Chondrocyte (in vitro differentiated cells): ENCODE measurements around the gene OR2Y1. TPM values are rescaled to one million over a fixed set of nuclear protein-coding genes. Genes with fewer than 3 reads are reported as not detected.

Experiments
- DNase-seq: peaks from one replicate; pipeline ENCODE4 v3.0.0; 2021; ENCODE audit warnings: mixed read lengths, low spot score
- H3K27ac Mint-ChIP-seq: one replicate; pipeline ENCODE4 v1.8.0; 2021; ENCODE audit warnings: mild to moderate bottlenecking, moderate library complexity, mixed read lengths; ENCODE audit not compliant: unreplicated experiment
- H3K27me3 Mint-ChIP-seq: 2 replicates; pipeline ENCODE4 v1.8.0; 2021; ENCODE audit warnings: low read depth, mixed read lengths
- H3K36me3 Mint-ChIP-seq: 2 replicates; pipeline ENCODE4 v1.8.0; 2021; ENCODE audit warnings: low read depth, mixed read lengths
- H3K4me1 Mint-ChIP-seq: 2 replicates; pipeline ENCODE4 v1.8.0; 2021; ENCODE audit warnings: low read depth, mild to moderate bottlenecking, mixed read lengths
- H3K4me3 Mint-ChIP-seq: one replicate; pipeline ENCODE4 v1.8.0; 2021; ENCODE audit warnings: mild to moderate bottlenecking, moderate library complexity, mixed read lengths; ENCODE audit not compliant: unreplicated experiment
- H3K9me3 Mint-ChIP-seq: 2 replicates; pipeline ENCODE4 v1.8.0; 2021; ENCODE audit warnings: low read depth, mixed read lengths
- total RNA-seq: library from RNA; stranded (reverse); gene quantifications from 3 replicates; pipeline ENCODE4 v1.2.1, GENCODE V29; 2021
- TF ChIP-seq, protein P1 (sequence below): fragments of 200-600 bp; sonication (generic); IDR thresholded peaks from 2 replicates; pipeline ENCODE4 v1.5.0; 2021; ENCODE audit warnings: antibody characterized with exemption, mild to moderate bottlenecking, moderate library complexity

OR2Y1 gene
- total RNA-seq, 1 donor from 2014 or later, result not detected

DNA sequence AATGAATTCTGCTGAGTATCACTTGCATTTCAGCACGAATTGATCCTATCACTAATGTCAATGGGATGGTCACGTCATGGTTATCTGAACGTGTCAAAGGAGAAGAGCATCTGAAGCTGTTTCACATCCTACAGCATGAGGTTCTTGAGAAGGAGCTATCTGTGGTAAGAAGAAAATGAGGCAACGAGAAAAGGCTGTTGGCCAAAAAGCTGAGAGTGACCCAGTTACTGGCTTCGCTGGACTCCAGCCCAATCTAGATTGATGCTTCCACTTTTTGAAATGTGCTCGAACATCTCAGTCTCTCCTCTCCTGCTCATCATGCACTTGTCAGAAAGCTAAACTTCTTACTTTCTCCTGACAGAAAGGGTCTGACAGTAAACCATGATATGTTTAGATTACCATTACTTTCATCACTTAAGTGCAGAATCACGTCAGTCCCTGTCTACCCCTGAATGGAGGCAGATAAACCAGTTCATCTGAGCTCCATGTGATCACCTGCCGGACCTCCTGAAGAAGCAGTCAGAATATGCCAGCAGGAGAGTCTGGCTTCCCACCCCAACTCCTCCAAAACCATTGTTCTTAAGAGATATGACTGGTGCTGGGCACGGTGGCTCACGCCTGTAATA is 40.2 kb upstream of the OR2Y1 start:
- H3K9me3 Mint-ChIP-seq, result peaks cover under 1% of the 10 kb centered on the region
- peaks cover 15% of the 10 kb centered on the region for H3K4me1 Mint-ChIP-seq
- peaks cover 2% of the 10 kb centered on the region for H3K27me3 Mint-ChIP-seq
- H3K36me3 Mint-ChIP-seq, result no peaks in the 10 kb centered on the region
- TF ChIP-seq, protein P1, sequence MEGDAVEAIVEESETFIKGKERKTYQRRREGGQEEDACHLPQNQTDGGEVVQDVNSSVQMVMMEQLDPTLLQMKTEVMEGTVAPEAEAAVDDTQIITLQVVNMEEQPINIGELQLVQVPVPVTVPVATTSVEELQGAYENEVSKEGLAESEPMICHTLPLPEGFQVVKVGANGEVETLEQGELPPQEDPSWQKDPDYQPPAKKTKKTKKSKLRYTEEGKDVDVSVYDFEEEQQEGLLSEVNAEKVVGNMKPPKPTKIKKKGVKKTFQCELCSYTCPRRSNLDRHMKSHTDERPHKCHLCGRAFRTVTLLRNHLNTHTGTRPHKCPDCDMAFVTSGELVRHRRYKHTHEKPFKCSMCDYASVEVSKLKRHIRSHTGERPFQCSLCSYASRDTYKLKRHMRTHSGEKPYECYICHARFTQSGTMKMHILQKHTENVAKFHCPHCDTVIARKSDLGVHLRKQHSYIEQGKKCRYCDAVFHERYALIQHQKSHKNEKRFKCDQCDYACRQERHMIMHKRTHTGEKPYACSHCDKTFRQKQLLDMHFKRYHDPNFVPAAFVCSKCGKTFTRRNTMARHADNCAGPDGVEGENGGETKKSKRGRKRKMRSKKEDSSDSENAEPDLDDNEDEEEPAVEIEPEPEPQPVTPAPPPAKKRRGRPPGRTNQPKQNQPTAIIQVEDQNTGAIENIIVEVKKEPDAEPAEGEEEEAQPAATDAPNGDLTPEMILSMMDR, result no peak
- no peak overlapping the region for H3K27ac Mint-ChIP-seq
- no peak overlapping the region for H3K4me3 Mint-ChIP-seq
- no peak for DNase-seq

DNA sequence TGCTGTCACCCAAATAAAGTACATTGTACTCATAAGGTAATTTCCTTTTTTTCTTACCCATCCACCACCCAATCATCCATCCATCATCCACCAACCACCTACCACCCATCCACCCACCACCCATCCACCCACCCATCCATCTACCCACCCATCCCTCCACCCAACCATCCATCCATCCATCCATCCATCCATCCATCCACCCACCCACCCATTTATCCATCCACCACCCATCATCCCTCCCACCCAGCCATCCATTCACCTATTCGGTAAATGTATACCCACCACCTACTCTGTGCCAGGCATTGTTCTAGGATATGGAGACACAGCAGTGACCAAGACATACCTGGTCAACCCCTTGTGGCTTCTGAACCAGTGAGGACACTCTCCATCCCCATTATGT is 37.6 kb upstream of the OR2Y1 start:
- peaks cover 6% of the 10 kb centered on the region for H3K36me3 Mint-ChIP-seq
- DNase-seq, result no peak
- peaks cover 2% of the 10 kb centered on the region for H3K27me3 Mint-ChIP-seq
- H3K27ac Mint-ChIP-seq, result no peak overlapping the region
- H3K4me1 Mint-ChIP-seq, result no peaks in the 10 kb centered on the region
- no peak overlapping the region for H3K4me3 Mint-ChIP-seq
- TF ChIP-seq, protein P1, result no peak
- H3K9me3 Mint-ChIP-seq, result peaks cover 16% of the 10 kb centered on the region

DNA sequence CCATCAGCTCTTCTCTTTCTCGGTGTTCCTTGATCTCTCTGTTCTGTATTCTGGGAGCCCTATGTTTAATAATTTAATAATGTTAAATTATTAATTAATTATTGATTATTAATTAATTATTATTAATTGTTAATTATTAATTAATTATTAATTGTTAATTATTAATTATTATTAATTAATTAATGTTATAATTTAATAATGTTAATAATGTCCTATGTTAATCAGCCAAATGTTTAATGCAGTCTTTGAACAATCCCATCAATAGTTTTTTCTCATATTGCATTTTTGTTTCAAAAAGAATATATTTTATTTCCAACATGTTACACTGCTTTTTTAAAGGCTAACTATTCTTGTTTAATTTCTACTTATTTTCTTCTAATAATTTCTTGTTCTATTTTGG is 36.5 kb upstream of the OR2Y1 start:
- Mint-ChIP-seq H3K4me3 (no peak overlapping the region), H3K9me3 (peaks cover 25% of the 10 kb centered on the region), H3K27me3 (peaks cover 2% of the 10 kb centered on the region), H3K36me3 (peaks cover 9% of the 10 kb centered on the region), H3K4me1 (no peaks in the 10 kb centered on the region), H3K27ac (no peak overlapping the region)
- DNase-seq, result no peak
- TF ChIP-seq, protein P1, result no peak

DNA sequence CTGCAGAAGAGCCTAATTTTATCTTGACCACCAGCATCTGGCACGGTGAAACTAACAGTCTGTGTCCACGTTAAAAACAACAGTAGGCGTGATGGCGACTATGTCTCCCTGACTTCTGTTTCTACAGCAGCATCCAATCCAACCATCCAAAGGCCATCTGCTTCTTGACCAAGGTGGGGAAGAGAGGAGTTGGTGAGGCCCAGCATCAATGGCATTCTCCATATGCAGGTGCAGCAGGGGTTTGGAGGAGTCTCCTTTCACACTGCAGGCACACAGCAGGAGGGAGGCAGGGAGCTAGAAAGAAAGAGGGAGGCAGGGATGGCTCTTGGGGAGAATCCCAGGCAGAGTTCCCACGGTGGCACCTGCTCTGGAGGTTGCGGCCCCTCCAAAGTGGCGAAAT is 35.8 kb upstream of the OR2Y1 start:
- peaks cover 2% of the 10 kb centered on the region for H3K27me3 Mint-ChIP-seq
- TF ChIP-seq, protein P1, result no peak
- peaks cover 25% of the 10 kb centered on the region for H3K9me3 Mint-ChIP-seq
- no peak overlapping the region for H3K4me3 Mint-ChIP-seq
- no peak overlapping the region for H3K27ac Mint-ChIP-seq
- no peaks in the 10 kb centered on the region for H3K4me1 Mint-ChIP-seq
- H3K36me3 Mint-ChIP-seq, result peaks cover 9% of the 10 kb centered on the region
- DNase-seq, result no peak

DNA sequence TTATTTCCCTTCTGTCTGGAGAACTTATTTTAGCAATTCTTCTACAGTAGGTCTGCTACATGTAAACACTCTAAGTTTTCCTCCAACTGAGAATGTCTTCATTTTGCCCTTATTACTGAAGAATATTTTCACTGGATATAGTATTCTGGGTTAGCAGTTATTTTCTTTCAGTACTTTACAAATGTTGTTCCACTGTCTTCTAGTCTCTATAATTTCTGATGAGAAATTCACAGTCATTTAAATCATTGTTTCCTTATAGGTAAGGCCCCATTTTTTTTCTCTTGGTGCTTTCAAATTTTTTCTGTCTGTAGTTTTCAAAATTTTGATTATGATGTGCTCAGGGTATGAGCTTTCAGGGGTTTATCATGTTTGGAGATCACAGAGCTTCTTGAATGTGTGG is 32.0 kb upstream of the OR2Y1 start:
- no peak overlapping the region for H3K27ac Mint-ChIP-seq
- H3K4me1 Mint-ChIP-seq, result no peaks in the 10 kb centered on the region
- TF ChIP-seq, protein P1, result no peak
- H3K9me3 Mint-ChIP-seq, result peaks cover 38% of the 10 kb centered on the region
- H3K4me3 Mint-ChIP-seq, result no peak overlapping the region
- DNase-seq, result no peak
- H3K27me3 Mint-ChIP-seq, result peaks cover 2% of the 10 kb centered on the region
- peaks cover 9% of the 10 kb centered on the region for H3K36me3 Mint-ChIP-seq
